K562 (cell line): ENCODE measurements around the gene GPATCH2L. TPM values are rescaled to one million over a fixed set of nuclear protein-coding genes. Genes with fewer than 3 reads are reported as not detected.

Experiments used
- CBFB ChIP-seq: sonication (generic); formaldehyde crosslinking; IDR thresholded peaks from 2 replicates; pipeline ENCODE4 v1.4.0; 2020; ENCODE audit warnings: mild to moderate bottlenecking, missing genetic modification reagents
- CEBPG ChIP-seq, 3 experiments: fragments of 200-800 bp in 1 of 3; sonication (Bioruptor generic) in 1 of 3; sonication (generic) in 1 of 3; formaldehyde crosslinking in 1 of 3; IDR thresholded peaks in 2 of 3; conservative IDR thresholded peaks in 1 of 3; 2 replicates each; pipeline versions ENCODE4 v1.6.1 to v1.8.0; 2016 to 2022; ENCODE audit warnings: missing compliant biosample characterization in 2 of 3, missing genetic modification characterization in 2 of 3, mild to moderate bottlenecking in 1 of 3, missing genetic modification reagents in 1 of 3
- CREB3L1 ChIP-seq: fragments of 450-650 bp; IDR thresholded peaks from 2 replicates; pipeline ENCODE4 v1.6.1; 2014; ENCODE audit warnings: low read depth, mild to moderate bottlenecking, moderate library complexity, borderline replicate concordance
- HSF4 ChIP-seq: fragments of 250-450 bp; sonication (Bioruptor Pico); IDR thresholded peaks from 2 replicates; pipeline ENCODE4 v2.1.2; 2022; ENCODE audit warnings: mild to moderate bottlenecking, moderate library complexity, borderline replicate concordance
- JUND ChIP-seq, 2 experiments: IDR thresholded peaks; 2 replicates in 1 of 2; 3 replicates in 1 of 2; pipeline ENCODE4 v1.6.1; 2011; ENCODE audit warnings: borderline replicate concordance in 2 of 2, low read depth in 2 of 2, low read length in 2 of 2, improper control_type of control experiment in 1 of 2, missing biosample characterization in 1 of 2, missing genetic modification characterization in 1 of 2, missing genetic modification reagents in 1 of 2
- KAT2B ChIP-seq: IDR thresholded peaks from one replicate; pipeline ENCODE4 v1.6.1; 2012; ENCODE audit warnings: low read depth, mild to moderate bottlenecking, control low read depth, inconsistent platforms, low read length, moderate library complexity
- MED1 ChIP-seq: sonication (generic); formaldehyde crosslinking; IDR thresholded peaks from 2 replicates; pipeline ENCODE4 v1.8.1; 2023; ENCODE audit warnings: missing genetic modification reagents, borderline replicate concordance
- MYNN ChIP-seq, 2 experiments: sonication (generic); formaldehyde crosslinking in 1 of 2; IDR thresholded peaks; 2 replicates each; pipeline versions ENCODE4 v1.5.0 to v1.6.1; 2016 to 2020; ENCODE audit warnings: antibody characterized with exemption in 1 of 2, missing genetic modification reagents in 1 of 2
- POLR2H ChIP-seq: IDR thresholded peaks from 2 replicates; pipeline ENCODE4 v1.6.1; 2016; ENCODE audit warnings: missing genetic modification characterization, low read depth, mild to moderate bottlenecking, control low read depth, missing compliant biosample characterization, moderate library complexity
- RBM39 ChIP-seq: fragments of 200-400 bp; formaldehyde crosslinking; optimal IDR thresholded peaks from 2 replicates; pipeline ENCODE3; 2018; ENCODE audit warnings: low read depth, low read length
- SMAD3 ChIP-seq: fragments of 450-650 bp; formaldehyde crosslinking; conservative IDR thresholded peaks from 2 replicates; pipeline ENCODE4 v1.4.0; 2020; ENCODE audit warnings: mild to moderate bottlenecking
- ZNF134 ChIP-seq: fragments of 250-450 bp; sonication (Bioruptor Pico); conservative IDR thresholded peaks from 2 replicates; pipeline ENCODE4 v1.4.0; 2020
- ZNF175 ChIP-seq: fragments of 200-800 bp; sonication (Bioruptor generic); IDR thresholded peaks from 2 replicates; pipeline ENCODE4 v1.6.1; 2016; ENCODE audit warnings: low read depth, mild to moderate bottlenecking, missing genetic modification characterization, missing compliant biosample characterization
- ZNF318 ChIP-seq, 2 experiments: fragments of 450-650 bp; IDR thresholded peaks; 2 replicates each; pipeline ENCODE4 v1.6.1; 2016; ENCODE audit warnings: mild to moderate bottlenecking in 2 of 2, borderline replicate concordance in 1 of 2, low read depth in 1 of 2, moderate library complexity in 1 of 2
- ZNF76 ChIP-seq: fragments of 250-450 bp; sonication (Bioruptor Pico); IDR thresholded peaks from 2 replicates; pipeline ENCODE4 v1.4.0; 2020; ENCODE audit warnings: mild to moderate bottlenecking, moderate library complexity, borderline replicate concordance
- polyA plus RNA-seq, 8 experiments: library from polyadenylated mRNA; depleted of rRNA in 4 of 8; stranded (reverse) in 5 of 8; unstranded in 3 of 8; fragments of >200 nt; fragmentation: Nextera tagmentation in 2 of 8; fragmentation: Illumina TruSeq in 1 of 8; extraction: Ambion mirVana in 2 of 8; extraction: Trizol in 1 of 8; gene quantifications; 2 replicates each; pipeline versions ENCODE4 v1.2.1 to v1.2.3, GENCODE V29; 2011 to 2014; ENCODE audit warnings: inconsistent platforms in 1 of 8, missing spikeins in 1 of 8
- total RNA-seq, 7 experiments: library from RNA; depleted of rRNA in 6 of 7; stranded (reverse); fragments of >200 nt in 6 of 7; fragmentation: Illumina TruSeq in 2 of 7; extraction: Trizol in 2 of 7; gene quantifications; 2 replicates each; pipeline versions ENCODE4 v1.2.1 to v1.2.3, GENCODE V29; 2011 to 2021; ENCODE audit warnings: low replicate concordance in 1 of 7

Gene GPATCH2L
- total and polyA plus RNA-seq, 9 of the 15 experiments (the other 6 are each of a cell fraction or from before 2014, with no cell fraction given) = 13.1 to 39.6 (median 20.0) TPM

- no peak for TF ChIP-seq POLR2H (tag)
- 0 out of 4 replicates have a peak, but pooled peaks of 1 of the 2 experiments have one; percentile 23 for TF ChIP-seq ZNF318 (IDR thresholded peaks at IDR 0.05; ENCODE audit: borderline replicate concordance in 1 of 2, low read depth in 1 of 2)
- TF ChIP-seq CBFB = no peak
- no peak for TF ChIP-seq MYNN (IDR thresholded peaks at IDR 0.05)
- no peak for TF ChIP-seq MYNN (CRISPR knock-in tag; IDR thresholded peaks at IDR 0.05)
- TF ChIP-seq ZNF76 (CRISPR knock-in tag) = no peak
- peak; percentile 58 for TF ChIP-seq JUND (IDR thresholded peaks at IDR 0.05; ENCODE audit: borderline replicate concordance, low read depth, low read length)
- no peak; the same call in 2 of the 3 replicates for TF ChIP-seq JUND (tag; IDR thresholded peaks at IDR 0.05; ENCODE audit: borderline replicate concordance, low read depth, low read length)
- 0 out of 2 replicates have a peak, but pooled peaks have one; percentile 17 for TF ChIP-seq ZNF175 (CRISPR knock-in tag)
- no peak for TF ChIP-seq CEBPG (CRISPR knock-in tag; IDR thresholded peaks at IDR 0.05)
- TF ChIP-seq CEBPG (tag; conservative IDR thresholded peaks at IDR 0.05 in 1 of 2, IDR thresholded peaks at IDR 0.05 in 1 of 2) = no peak
- TF ChIP-seq RBM39 = no peak
- no peak for TF ChIP-seq ZNF134 (CRISPR knock-in tag)
- no peak for TF ChIP-seq KAT2B
- no peak for TF ChIP-seq HSF4
- TF ChIP-seq CREB3L1 = peak; percentile 40; the same call in 1 of the 2 replicates
- TF ChIP-seq MED1 = no peak
- 0 out of 2 replicates have a peak, but pooled peaks have one; percentile 13 for TF ChIP-seq SMAD3
Measured at GRCh38 chr14:76257111-76257803, 105.5 kb downstream of the GPATCH2L start (continued).
